Neural progenitor cell (in vitro differentiated cells): ENCODE results near the gene EGR4.

Source experiments
- EZH2 ChIP-seq: fragments of 200-600 bp; sonication (generic); IDR thresholded peaks from 2 replicates; pipeline ENCODE4 v1.6.1; 2017; ENCODE audit warnings: antibody characterized with exemption, mild to moderate bottlenecking, moderate library complexity
- EZH2phosphoT487 ChIP-seq: fragments of 200-600 bp; sonication (generic); IDR thresholded peaks from 2 replicates; pipeline ENCODE4 v1.6.1; 2017; ENCODE audit warnings: antibody characterized with exemption
- TF ChIP-seq, protein P1 (sequence below): fragments of 200-600 bp; sonication (generic); IDR thresholded peaks from 2 replicates; pipeline ENCODE4 v1.5.1; 2017; ENCODE audit warnings: antibody characterized with exemption, mild to moderate bottlenecking

DNA sequence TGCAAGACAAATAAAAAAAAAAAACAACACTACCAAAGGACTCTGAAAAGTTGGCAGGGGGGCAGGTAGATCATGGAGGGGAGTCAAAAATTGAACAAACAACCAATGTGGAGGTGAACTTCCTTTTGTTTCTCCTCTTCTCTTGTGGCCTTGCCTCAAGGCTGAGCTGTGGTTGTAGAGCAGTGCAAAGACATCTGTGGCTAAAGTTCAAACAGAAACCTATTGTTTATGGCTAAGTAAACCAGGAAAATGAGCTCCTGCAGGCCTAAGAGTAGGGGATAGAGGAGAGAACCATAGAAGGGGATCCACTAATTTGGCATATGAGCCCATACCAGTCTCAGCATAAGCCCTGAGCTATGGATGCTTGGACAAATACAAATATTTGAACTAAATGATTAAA, 40.2 kb upstream of the EGR4 start:
- TF ChIP-seq, protein P1, sequence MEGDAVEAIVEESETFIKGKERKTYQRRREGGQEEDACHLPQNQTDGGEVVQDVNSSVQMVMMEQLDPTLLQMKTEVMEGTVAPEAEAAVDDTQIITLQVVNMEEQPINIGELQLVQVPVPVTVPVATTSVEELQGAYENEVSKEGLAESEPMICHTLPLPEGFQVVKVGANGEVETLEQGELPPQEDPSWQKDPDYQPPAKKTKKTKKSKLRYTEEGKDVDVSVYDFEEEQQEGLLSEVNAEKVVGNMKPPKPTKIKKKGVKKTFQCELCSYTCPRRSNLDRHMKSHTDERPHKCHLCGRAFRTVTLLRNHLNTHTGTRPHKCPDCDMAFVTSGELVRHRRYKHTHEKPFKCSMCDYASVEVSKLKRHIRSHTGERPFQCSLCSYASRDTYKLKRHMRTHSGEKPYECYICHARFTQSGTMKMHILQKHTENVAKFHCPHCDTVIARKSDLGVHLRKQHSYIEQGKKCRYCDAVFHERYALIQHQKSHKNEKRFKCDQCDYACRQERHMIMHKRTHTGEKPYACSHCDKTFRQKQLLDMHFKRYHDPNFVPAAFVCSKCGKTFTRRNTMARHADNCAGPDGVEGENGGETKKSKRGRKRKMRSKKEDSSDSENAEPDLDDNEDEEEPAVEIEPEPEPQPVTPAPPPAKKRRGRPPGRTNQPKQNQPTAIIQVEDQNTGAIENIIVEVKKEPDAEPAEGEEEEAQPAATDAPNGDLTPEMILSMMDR: no peak
- TF ChIP-seq EZH2: no peak
- no peak for TF ChIP-seq EZH2phosphoT487
